ENCODE data around the gene HOXB6.

Gene HOXB6

DNA sequence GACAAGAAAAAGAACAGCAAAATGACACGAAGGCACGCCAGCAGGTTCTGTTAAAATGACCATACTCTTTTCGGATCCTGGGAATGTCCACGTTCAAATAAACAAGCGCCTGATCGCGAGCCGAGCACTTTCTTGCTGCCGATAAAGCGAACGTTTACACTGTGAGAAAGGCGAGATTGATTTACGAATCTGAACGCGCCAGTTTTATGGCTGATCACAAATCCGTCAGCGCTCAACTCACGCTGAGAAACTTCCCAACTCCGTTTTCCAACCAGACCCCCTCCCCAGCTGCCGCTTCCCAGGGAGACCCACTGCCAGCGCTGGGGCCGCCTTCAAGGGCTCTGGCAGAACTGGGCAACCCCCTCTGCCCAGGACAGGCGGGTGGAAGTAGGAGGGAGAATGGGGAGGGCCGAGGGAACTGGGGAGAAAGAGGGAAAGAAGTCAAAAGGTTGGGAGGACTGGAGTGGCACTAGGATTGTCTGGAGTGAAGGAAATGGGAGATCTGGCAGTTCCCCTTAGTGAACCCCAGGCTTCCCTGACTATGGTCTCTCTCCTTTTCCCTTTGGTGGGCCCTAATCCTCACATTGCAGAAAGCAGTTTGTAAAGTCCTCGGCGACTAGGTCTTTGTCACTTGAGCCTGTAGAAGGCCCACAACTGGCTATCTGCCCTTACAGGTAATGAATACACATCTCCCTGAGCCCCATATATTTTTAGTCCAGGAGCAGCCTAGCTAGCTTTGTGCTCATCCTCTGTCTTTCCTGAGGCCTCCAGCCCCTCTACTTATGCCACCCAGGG, 33.6 kb downstream of the HOXB6 start:
- H3K4me1 ChIP-seq (ENCODE audit: control insufficient read depth in 1 of 2, insufficient read depth in 1 of 2, low read depth in 1 of 2, low read length in 1 of 2), result no peaks in the 10 kb centered on the region
- H3K4me3 ChIP-seq (ENCODE audit: low read depth in 1 of 2, low read length in 1 of 2), result no peak overlapping the region
- H3K9me3 ChIP-seq, result no peaks in the 10 kb centered on the region
- TF ChIP-seq CTCF (IDR thresholded peaks at IDR 0.05), result no peak
- no peak overlapping the region for H3K27ac ChIP-seq
- H3K36me3 ChIP-seq, result no peaks in the 10 kb centered on the region
- H3K27me3 ChIP-seq, result peaks cover 100% of the 10 kb centered on the region

GRCh38 chr17:48570325-48571023, 34.3 kb downstream of the HOXB6 start:
- peaks cover 100% of the 10 kb centered on the region for H3K27me3 ChIP-seq
- H3K9me3 ChIP-seq, result no peaks in the 10 kb centered on the region
- H3K36me3 ChIP-seq, result no peaks in the 10 kb centered on the region
- no peak for TF ChIP-seq CTCF (IDR thresholded peaks at IDR 0.05)
- no peaks in the 10 kb centered on the region for H3K4me1 ChIP-seq (ENCODE audit: control insufficient read depth in 1 of 2, insufficient read depth in 1 of 2, low read depth in 1 of 2, low read length in 1 of 2)
- no peak overlapping the region for H3K4me3 ChIP-seq (ENCODE audit: low read depth in 1 of 2, low read length in 1 of 2)
- H3K27ac ChIP-seq, result no peak overlapping the region

DNA sequence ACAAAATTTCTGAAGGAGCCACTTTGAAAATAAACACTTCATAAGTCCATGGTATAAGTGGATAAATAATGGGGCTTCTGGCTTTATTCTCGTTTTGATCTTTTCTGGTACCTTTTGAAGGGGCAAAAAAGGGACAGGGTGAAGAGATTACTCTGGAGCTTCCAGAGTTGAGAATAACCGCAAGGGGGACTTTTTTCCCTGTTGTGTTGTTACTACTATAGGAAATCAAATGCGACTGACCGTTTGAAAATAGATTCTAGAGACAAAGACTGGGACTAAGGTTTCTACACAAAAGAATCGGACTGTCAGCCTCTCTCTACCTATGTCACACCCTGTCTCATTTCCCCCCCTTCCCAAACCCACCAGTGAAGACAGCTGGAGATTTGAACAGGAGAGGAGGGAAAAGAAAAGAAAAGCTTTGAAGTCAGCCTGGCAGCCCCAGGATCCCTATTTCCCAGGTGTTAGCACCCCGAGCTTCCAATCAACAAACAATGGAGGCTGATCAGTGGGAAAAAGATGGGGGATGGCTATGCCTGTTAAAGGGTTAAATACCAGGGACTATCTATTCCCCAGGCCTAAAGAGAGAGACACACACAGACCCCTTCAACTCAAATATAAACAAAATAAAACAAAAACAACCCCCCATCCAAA, 35.0 kb downstream of the HOXB6 start:
- H3K36me3 ChIP-seq, result no peaks in the 10 kb centered on the region
- no peak overlapping the region for H3K4me3 ChIP-seq (ENCODE audit: low read depth in 1 of 2, low read length in 1 of 2)
- no peaks in the 10 kb centered on the region for H3K4me1 ChIP-seq (ENCODE audit: control insufficient read depth in 1 of 2, insufficient read depth in 1 of 2, low read depth in 1 of 2, low read length in 1 of 2)
- no peak for TF ChIP-seq CTCF (IDR thresholded peaks at IDR 0.05)
- H3K27ac ChIP-seq, result no peak overlapping the region
- peaks cover 100% of the 10 kb centered on the region for H3K27me3 ChIP-seq
- no peaks in the 10 kb centered on the region for H3K9me3 ChIP-seq

DNA sequence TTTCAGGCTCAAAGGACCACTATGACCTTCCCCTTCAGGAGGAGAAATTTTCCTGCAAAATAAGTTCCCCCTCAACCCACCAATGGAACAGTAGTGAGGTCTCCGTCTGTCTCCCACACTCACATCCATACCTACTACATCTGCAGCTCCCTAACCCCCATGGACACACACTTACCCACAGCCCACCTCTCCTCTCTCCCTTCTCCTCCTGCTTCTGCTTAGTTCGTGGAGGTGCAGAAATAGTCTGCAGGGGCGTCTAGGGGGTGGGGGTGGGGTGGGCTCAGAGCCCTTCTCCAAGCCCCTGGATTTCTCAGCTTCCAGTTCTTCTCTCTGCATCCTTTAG, 35.6 kb downstream of the HOXB6 start:
- no peak for TF ChIP-seq CTCF (IDR thresholded peaks at IDR 0.05)

DNA sequence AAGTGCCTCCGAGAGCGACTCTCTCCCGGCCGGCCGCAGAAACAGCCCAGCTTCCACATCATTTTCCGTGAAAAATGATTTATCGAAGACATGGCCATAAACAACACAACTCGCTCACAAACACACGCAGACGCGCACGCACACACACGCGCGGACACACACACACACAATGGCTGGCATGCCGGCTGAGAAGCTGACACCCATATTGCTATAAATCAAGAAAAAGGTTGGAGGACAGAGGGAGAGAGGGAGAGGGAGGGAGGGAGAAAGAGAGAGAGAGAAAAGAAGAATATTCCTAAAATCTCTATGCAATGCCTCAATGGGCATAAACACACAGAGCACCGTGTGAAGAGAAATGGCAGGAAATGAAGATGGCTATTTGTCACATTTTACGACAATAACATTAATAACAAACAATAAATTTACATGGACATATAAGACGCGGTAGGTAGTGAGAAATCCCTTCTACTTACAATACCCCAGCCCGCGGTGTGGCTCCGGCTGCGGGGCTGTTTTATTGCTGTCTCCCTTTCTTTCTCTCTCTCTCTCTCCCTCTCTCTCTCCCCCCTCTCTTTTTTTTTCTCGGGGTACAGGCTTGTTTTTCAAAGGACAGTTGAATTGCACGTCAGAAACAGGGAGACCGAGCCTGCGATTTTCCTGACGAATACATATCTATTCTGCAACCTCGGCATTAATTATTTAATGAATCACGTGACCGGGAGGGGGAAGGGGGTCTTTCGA, 36.1 kb downstream of the HOXB6 start:
- no peaks in the 10 kb centered on the region for H3K36me3 ChIP-seq
- H3K9me3 ChIP-seq, result no peaks in the 10 kb centered on the region
- TF ChIP-seq CTCF (IDR thresholded peaks at IDR 0.05), result no peak
- H3K27ac ChIP-seq, result no peak overlapping the region
- peaks cover 100% of the 10 kb centered on the region for H3K27me3 ChIP-seq
- H3K4me3 ChIP-seq (ENCODE audit: low read depth in 1 of 2, low read length in 1 of 2), result no peak overlapping the region
- H3K4me1 ChIP-seq (ENCODE audit: control insufficient read depth in 1 of 2, insufficient read depth in 1 of 2, low read depth in 1 of 2, low read length in 1 of 2), result no peaks in the 10 kb centered on the region

More for the DNA sequence above, 35.6 kb downstream of the HOXB6 start:
- Histone ChIP-seq H3K4me3 (ENCODE audit: low read depth in 1 of 2, low read length in 1 of 2) (no peak overlapping the region), H3K27me3 (peaks cover 100% of the 10 kb centered on the region), H3K27ac (no peak overlapping the region), H3K4me1 (ENCODE audit: control insufficient read depth in 1 of 2, insufficient read depth in 1 of 2, low read depth in 1 of 2, low read length in 1 of 2) (no peaks in the 10 kb centered on the region), H3K9me3 (no peaks in the 10 kb centered on the region), H3K36me3 (no peaks in the 10 kb centered on the region)
